Smooth muscle cell (in vitro differentiated cells): ENCODE measurements around the gene GJD4. TPM values are rescaled to one million over a fixed set of nuclear protein-coding genes. Genes with fewer than 3 reads are reported as not detected.

Experiments used
- DNase-seq: peaks from one replicate; lab custom pipeline; 2025; ENCODE audit not compliant: unreplicated experiment; lab: John Stamatoyannopoulos, UW
- H2AFZ ChIP-seq: fragments of 200-600 bp; sonication (generic); 2 replicates; pipeline ENCODE4 v1.6.0; 2016; ENCODE audit warnings: antibody characterized with exemption, low read depth, mild to moderate bottlenecking
- H3F3A ChIP-seq: fragments of 200-600 bp; sonication (generic); 2 replicates; pipeline ENCODE4 v1.6.0; 2017; ENCODE audit warnings: antibody characterized with exemption, low read depth
- H3K27ac ChIP-seq: fragments of 200-600 bp; sonication (generic); 2 replicates; pipeline ENCODE4 v1.5.1; 2016; ENCODE audit warnings: low read depth, mild to moderate bottlenecking
- H3K27me3 ChIP-seq: fragments of 200-600 bp; sonication (generic); 2 replicates; pipeline ENCODE4 v1.6.1; 2016; ENCODE audit warnings: low read depth, mild to moderate bottlenecking
- H3K36me3 ChIP-seq: fragments of 200-600 bp; sonication (generic); 2 replicates; pipeline ENCODE4 v1.5.1; 2016; ENCODE audit warnings: low read depth
- H3K4me1 ChIP-seq: fragments of 200-600 bp; sonication (generic); 2 replicates; pipeline ENCODE4 v1.5.1; 2016; ENCODE audit warnings: low read depth
- H3K4me2 ChIP-seq: fragments of 200-600 bp; sonication (generic); 2 replicates; pipeline ENCODE4 v1.6.0; 2016; ENCODE audit warnings: mild to moderate bottlenecking
- H3K4me3 ChIP-seq: fragments of 200-600 bp; sonication (generic); 2 replicates; pipeline ENCODE4 v1.5.1; 2016; ENCODE audit warnings: mild to moderate bottlenecking
- H3K79me2 ChIP-seq: fragments of 200-600 bp; sonication (generic); 2 replicates; pipeline ENCODE4 v1.6.0; 2016; ENCODE audit warnings: low read depth, mild to moderate bottlenecking
- H3K9ac ChIP-seq: fragments of 200-600 bp; sonication (generic); 2 replicates; pipeline ENCODE4 v1.6.0; 2016; ENCODE audit warnings: low read depth
- H3K9me3 ChIP-seq: fragments of 200-600 bp; sonication (generic); replicated peaks from 2 replicates; pipeline ENCODE4 v1.5.1; 2016; ENCODE audit warnings: low read depth
- H4K20me1 ChIP-seq: fragments of 200-600 bp; sonication (generic); 2 replicates; pipeline ENCODE4 v1.6.0; 2016; ENCODE audit warnings: low read depth
- WGBS: methylation state at CpG from one replicate; pipeline ENCODE4 v1.1.7; 2016; ENCODE audit warnings: low lambda C conversion rate; 5-methylcytosine and 5-hydroxymethylcytosine counted together
- polyA plus RNA-seq: library from polyadenylated mRNA; unstranded; fragments of >200 nt; fragmentation: Nextera tagmentation; extraction: Ambion mirVana; gene quantifications from 2 replicates; pipeline ENCODE4 v1.2.1, GENCODE V29; 2016
- total RNA-seq: library from RNA; depleted of rRNA; stranded (reverse); fragments of >200 nt; gene quantifications from 2 replicates; pipeline ENCODE4 v1.2.3, GENCODE V29; 2014
- TF ChIP-seq, protein P1 (sequence below): fragments of 200-600 bp; sonication (generic); IDR thresholded peaks from 2 replicates; pipeline ENCODE4 v1.5.1; 2017; ENCODE audit warnings: borderline replicate concordance, mild to moderate bottlenecking, antibody characterized with exemption; ENCODE audit not compliant: insufficient read depth, poor library complexity, severe bottlenecking

Gene GJD4
- total and polyA plus RNA-seq, 2 experiments from 2014 or later = not detected

- TF ChIP-seq, protein P1, sequence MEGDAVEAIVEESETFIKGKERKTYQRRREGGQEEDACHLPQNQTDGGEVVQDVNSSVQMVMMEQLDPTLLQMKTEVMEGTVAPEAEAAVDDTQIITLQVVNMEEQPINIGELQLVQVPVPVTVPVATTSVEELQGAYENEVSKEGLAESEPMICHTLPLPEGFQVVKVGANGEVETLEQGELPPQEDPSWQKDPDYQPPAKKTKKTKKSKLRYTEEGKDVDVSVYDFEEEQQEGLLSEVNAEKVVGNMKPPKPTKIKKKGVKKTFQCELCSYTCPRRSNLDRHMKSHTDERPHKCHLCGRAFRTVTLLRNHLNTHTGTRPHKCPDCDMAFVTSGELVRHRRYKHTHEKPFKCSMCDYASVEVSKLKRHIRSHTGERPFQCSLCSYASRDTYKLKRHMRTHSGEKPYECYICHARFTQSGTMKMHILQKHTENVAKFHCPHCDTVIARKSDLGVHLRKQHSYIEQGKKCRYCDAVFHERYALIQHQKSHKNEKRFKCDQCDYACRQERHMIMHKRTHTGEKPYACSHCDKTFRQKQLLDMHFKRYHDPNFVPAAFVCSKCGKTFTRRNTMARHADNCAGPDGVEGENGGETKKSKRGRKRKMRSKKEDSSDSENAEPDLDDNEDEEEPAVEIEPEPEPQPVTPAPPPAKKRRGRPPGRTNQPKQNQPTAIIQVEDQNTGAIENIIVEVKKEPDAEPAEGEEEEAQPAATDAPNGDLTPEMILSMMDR = no peak
- H3K27ac ChIP-seq = no peak overlapping the region
- no peaks in the 10 kb centered on the region for H4K20me1 ChIP-seq
- no peaks in the 10 kb centered on the region for H3K27me3 ChIP-seq
- H3K36me3 ChIP-seq = no peaks in the 10 kb centered on the region
- no peak overlapping the region for H3K4me2 ChIP-seq
- no peak for DNase-seq
- H3K4me3 ChIP-seq = no peak overlapping the region
- H3K79me2 ChIP-seq = no peaks in the 10 kb centered on the region
- H3K9ac ChIP-seq = no peak overlapping the region
- WGBS = 82% methylated on average over 6 of the region's 6 CpGs
- no peak overlapping the region for H2AFZ ChIP-seq
- H3K4me1 ChIP-seq = no peaks in the 10 kb centered on the region
- no peaks in the 10 kb centered on the region for H3F3A ChIP-seq
- H3K9me3 ChIP-seq = no peaks in the 10 kb centered on the region
These were observed 40.7 kb upstream of the GJD4 start for GRCh38 chr10:35564341-35564968.

DNA sequence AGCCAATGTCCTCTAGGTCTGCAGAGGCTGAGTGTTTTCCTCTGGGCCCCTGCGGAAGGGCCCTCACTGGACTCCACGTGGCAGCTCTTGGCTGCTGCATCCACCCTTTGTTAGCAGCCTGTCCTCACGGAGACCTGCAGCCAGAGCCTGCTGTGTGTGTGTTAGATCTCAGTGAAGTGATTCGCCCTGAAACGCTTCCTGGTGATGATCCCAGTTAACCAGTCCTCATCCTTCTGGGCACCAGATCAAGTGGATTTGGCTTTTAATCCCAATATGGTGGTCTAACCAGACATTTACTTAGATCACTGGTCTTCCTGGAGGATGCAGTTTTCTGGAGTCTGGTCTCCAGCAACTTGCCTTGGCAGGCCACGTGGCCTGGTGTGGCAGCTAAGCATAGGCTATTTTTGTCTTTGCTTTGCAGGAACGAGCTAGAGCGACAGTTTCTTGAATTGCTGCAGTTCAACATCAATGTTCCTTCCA lies 39.5 kb upstream of the GJD4 start:
- no peaks in the 10 kb centered on the region for H3K4me1 ChIP-seq
- no peaks in the 10 kb centered on the region for H3K9me3 ChIP-seq
- H3K27ac ChIP-seq = no peak overlapping the region
- H3F3A ChIP-seq = no peaks in the 10 kb centered on the region
- H3K4me3 ChIP-seq = no peak overlapping the region
- no peaks in the 10 kb centered on the region for H3K27me3 ChIP-seq
- H3K36me3 ChIP-seq = no peaks in the 10 kb centered on the region
- WGBS = 69% methylated on average over 8 of the region's 8 CpGs
- no peak for DNase-seq
- TF ChIP-seq, protein P1 = no peak
- no peaks in the 10 kb centered on the region for H3K79me2 ChIP-seq
- no peak overlapping the region for H3K9ac ChIP-seq
- no peak overlapping the region for H2AFZ ChIP-seq
- no peaks in the 10 kb centered on the region for H4K20me1 ChIP-seq
- no peak overlapping the region for H3K4me2 ChIP-seq

- no peaks in the 10 kb centered on the region for H3K36me3 ChIP-seq
- H3K79me2 ChIP-seq = no peaks in the 10 kb centered on the region
- no peaks in the 10 kb centered on the region for H3K27me3 ChIP-seq
- DNase-seq = no peak
- TF ChIP-seq, protein P1 = no peak
- no peaks in the 10 kb centered on the region for H4K20me1 ChIP-seq
- no peaks in the 10 kb centered on the region for H3K4me1 ChIP-seq
- H3F3A ChIP-seq = no peaks in the 10 kb centered on the region
- no peak overlapping the region for H3K4me2 ChIP-seq
- no peak overlapping the region for H3K27ac ChIP-seq
- H3K4me3 ChIP-seq = no peak overlapping the region
- 94% methylated on average over 6 of the region's 6 CpGs for WGBS
- H3K9me3 ChIP-seq = no peaks in the 10 kb centered on the region
- no peak overlapping the region for H2AFZ ChIP-seq
- no peak overlapping the region for H3K9ac ChIP-seq
These were observed 37.2 kb upstream of the GJD4 start for GRCh38 chr10:35567951-35568350.

DNA sequence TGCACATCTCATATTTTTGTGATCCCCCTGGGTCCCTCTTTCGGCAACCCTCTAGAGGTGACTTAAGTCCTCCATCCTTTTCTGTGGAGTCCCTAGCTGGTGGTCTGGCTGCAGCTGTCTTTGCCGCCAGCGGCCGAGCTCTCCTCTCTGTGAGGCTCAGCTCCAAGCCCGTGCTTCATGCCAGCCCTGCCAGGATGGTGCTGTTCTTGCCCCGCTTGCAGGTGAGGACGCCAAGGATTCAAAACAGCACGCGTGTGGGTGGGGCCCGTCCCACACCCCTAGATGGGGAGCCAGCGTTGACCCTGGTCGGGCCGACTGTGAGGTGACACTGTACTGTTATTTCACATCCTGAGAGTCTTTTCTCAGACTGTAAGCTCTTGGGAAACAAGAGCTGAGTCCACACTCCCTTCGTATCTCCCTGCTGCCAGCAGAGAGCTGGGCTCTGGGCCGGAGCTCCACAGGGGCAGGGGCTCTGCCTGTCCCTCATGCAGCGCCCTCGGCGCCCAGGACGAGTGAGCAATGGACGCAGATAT lies 36.6 kb upstream of the GJD4 start:
- no peak overlapping the region for H3K27ac ChIP-seq
- H3K36me3 ChIP-seq = no peaks in the 10 kb centered on the region

More for the DNA sequence above, 36.6 kb upstream of the GJD4 start:
- no peak overlapping the region for H3K4me3 ChIP-seq
- no peaks in the 10 kb centered on the region for H3K27me3 ChIP-seq
- 96% methylated on average over 20 of the region's 20 CpGs for WGBS
- H3K4me1 ChIP-seq = no peaks in the 10 kb centered on the region
- TF ChIP-seq, protein P1 = no peak
- H3K79me2 ChIP-seq = no peaks in the 10 kb centered on the region
- H3F3A ChIP-seq = no peaks in the 10 kb centered on the region
- H2AFZ ChIP-seq = no peak overlapping the region
- H4K20me1 ChIP-seq = no peaks in the 10 kb centered on the region
- DNase-seq = no peak
- no peaks in the 10 kb centered on the region for H3K9me3 ChIP-seq
- no peak overlapping the region for H3K9ac ChIP-seq
- no peak overlapping the region for H3K4me2 ChIP-seq
